H1 (cell line): ENCODE data around the gene CWC27. TPM values are rescaled to one million over a fixed set of nuclear protein-coding genes. Genes with fewer than 3 reads are reported as not detected.

ENCODE experiments used
- KDM4A ChIP-seq: IDR thresholded peaks from one replicate; pipeline ENCODE4 v1.7.1; 2012; ENCODE audit warnings: low read depth, mild to moderate bottlenecking, moderate library complexity, low read length, inconsistent platforms; ENCODE audit not compliant: severe bottlenecking
- NRF1 ChIP-seq: IDR thresholded peaks from 2 replicates; pipeline ENCODE4 v1.6.1; 2011; ENCODE audit warnings: mild to moderate bottlenecking, low read depth, low read length, improper control_type of control experiment
- RXRA ChIP-seq: IDR thresholded peaks from 2 replicates; pipeline ENCODE4 v1.6.1; 2011; ENCODE audit warnings: low read depth, mild to moderate bottlenecking, low read length, moderate library complexity; ENCODE audit not compliant: insufficient read depth
- TEAD4 ChIP-seq: IDR thresholded peaks from 2 replicates; pipeline ENCODE4 v1.6.1; 2012; ENCODE audit warnings: low read depth, low read length, inconsistent platforms, mixed read lengths
- YY1 ChIP-seq: IDR thresholded peaks from 2 replicates; pipeline ENCODE4 v1.6.1; 2011; ENCODE audit warnings: low read depth, mild to moderate bottlenecking, low read length
- polyA plus RNA-seq, 7 experiments: library from polyadenylated mRNA; depleted of rRNA in 3 of 7; stranded (reverse) in 5 of 7; unstranded in 2 of 7; fragments of >200 nt in 5 of 7; fragments of 200-250 nt in 2 of 7; gene quantifications; 1 replicate in 5 of 7; 2 replicates in 1 of 7; 4 replicates in 1 of 7; pipeline versions ENCODE4 v1.2.1 to v1.2.3, GENCODE V29; 2011 to 2013; ENCODE audit warnings: missing spikeins in 2 of 7, mixed read lengths in 2 of 7
- total RNA-seq: library from RNA; stranded (reverse); fragmentation: NEBNext Ultra II Directional; extraction: Animal tissue kit (Norgen Biotek cat#: 25700); gene quantifications from 2 replicates; pipeline ENCODE4 v1.2.1, GENCODE V29; 2021
- TF ChIP-seq, protein P1 (sequence below): fragments of 300-600 bp; sonication (generic); IDR thresholded peaks from 2 replicates; pipeline ENCODE4 v1.7.1; 2012; ENCODE audit warnings: low read length, moderate library complexity, mild to moderate bottlenecking, inconsistent platforms; ENCODE audit not compliant: insufficient replicate concordance
- TF ChIP-seq, protein P2 (sequence below): IDR thresholded peaks from 2 replicates; pipeline ENCODE4 v1.6.1; 2012; ENCODE audit warnings: inconsistent platforms

Gene CWC27
- total and polyA plus RNA-seq, 2 of the 8 experiments (the other 6 are each of a cell fraction or from before 2014, with no cell fraction given): 24.9 to 43.4 TPM

DNA sequence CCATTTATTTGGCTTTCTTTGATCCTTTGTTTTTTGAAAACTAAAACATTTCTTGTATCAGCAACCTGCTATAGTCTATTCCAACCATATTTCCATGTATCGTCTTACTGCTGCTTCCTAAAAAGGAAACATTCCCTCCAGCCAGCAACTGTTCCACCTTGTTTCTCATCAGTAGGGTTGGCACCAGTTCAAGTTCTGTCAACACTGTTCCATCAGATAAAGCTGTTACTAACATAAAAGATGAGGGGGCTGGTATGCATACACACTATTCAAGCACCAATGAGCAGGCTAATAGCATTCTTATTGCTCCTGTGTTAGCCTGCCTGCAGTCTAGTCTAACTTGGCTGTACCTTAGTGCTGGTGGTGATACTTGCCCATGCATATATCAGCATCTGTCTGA is 178.3 kb downstream of the CWC27 start (continued):
- TF ChIP-seq, protein P1, sequence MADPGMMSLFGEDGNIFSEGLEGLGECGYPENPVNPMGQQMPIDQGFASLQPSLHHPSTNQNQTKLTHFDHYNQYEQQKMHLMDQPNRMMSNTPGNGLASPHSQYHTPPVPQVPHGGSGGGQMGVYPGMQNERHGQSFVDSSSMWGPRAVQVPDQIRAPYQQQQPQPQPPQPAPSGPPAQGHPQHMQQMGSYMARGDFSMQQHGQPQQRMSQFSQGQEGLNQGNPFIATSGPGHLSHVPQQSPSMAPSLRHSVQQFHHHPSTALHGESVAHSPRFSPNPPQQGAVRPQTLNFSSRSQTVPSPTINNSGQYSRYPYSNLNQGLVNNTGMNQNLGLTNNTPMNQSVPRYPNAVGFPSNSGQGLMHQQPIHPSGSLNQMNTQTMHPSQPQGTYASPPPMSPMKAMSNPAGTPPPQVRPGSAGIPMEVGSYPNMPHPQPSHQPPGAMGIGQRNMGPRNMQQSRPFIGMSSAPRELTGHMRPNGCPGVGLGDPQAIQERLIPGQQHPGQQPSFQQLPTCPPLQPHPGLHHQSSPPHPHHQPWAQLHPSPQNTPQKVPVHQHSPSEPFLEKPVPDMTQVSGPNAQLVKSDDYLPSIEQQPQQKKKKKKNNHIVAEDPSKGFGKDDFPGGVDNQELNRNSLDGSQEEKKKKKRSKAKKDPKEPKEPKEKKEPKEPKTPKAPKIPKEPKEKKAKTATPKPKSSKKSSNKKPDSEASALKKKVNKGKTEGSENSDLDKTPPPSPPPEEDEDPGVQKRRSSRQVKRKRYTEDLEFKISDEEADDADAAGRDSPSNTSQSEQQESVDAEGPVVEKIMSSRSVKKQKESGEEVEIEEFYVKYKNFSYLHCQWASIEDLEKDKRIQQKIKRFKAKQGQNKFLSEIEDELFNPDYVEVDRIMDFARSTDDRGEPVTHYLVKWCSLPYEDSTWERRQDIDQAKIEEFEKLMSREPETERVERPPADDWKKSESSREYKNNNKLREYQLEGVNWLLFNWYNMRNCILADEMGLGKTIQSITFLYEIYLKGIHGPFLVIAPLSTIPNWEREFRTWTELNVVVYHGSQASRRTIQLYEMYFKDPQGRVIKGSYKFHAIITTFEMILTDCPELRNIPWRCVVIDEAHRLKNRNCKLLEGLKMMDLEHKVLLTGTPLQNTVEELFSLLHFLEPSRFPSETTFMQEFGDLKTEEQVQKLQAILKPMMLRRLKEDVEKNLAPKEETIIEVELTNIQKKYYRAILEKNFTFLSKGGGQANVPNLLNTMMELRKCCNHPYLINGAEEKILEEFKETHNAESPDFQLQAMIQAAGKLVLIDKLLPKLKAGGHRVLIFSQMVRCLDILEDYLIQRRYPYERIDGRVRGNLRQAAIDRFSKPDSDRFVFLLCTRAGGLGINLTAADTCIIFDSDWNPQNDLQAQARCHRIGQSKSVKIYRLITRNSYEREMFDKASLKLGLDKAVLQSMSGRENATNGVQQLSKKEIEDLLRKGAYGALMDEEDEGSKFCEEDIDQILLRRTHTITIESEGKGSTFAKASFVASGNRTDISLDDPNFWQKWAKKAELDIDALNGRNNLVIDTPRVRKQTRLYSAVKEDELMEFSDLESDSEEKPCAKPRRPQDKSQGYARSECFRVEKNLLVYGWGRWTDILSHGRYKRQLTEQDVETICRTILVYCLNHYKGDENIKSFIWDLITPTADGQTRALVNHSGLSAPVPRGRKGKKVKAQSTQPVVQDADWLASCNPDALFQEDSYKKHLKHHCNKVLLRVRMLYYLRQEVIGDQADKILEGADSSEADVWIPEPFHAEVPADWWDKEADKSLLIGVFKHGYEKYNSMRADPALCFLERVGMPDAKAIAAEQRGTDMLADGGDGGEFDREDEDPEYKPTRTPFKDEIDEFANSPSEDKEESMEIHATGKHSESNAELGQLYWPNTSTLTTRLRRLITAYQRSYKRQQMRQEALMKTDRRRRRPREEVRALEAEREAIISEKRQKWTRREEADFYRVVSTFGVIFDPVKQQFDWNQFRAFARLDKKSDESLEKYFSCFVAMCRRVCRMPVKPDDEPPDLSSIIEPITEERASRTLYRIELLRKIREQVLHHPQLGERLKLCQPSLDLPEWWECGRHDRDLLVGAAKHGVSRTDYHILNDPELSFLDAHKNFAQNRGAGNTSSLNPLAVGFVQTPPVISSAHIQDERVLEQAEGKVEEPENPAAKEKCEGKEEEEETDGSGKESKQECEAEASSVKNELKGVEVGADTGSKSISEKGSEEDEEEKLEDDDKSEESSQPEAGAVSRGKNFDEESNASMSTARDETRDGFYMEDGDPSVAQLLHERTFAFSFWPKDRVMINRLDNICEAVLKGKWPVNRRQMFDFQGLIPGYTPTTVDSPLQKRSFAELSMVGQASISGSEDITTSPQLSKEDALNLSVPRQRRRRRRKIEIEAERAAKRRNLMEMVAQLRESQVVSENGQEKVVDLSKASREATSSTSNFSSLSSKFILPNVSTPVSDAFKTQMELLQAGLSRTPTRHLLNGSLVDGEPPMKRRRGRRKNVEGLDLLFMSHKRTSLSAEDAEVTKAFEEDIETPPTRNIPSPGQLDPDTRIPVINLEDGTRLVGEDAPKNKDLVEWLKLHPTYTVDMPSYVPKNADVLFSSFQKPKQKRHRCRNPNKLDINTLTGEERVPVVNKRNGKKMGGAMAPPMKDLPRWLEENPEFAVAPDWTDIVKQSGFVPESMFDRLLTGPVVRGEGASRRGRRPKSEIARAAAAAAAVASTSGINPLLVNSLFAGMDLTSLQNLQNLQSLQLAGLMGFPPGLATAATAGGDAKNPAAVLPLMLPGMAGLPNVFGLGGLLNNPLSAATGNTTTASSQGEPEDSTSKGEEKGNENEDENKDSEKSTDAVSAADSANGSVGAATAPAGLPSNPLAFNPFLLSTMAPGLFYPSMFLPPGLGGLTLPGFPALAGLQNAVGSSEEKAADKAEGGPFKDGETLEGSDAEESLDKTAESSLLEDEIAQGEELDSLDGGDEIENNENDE: no peak
- TF ChIP-seq TEAD4 (no peak), KDM4A (no peak), YY1 (no peak), RXRA (no peak), NRF1 (no peak)
- TF ChIP-seq, protein P2, sequence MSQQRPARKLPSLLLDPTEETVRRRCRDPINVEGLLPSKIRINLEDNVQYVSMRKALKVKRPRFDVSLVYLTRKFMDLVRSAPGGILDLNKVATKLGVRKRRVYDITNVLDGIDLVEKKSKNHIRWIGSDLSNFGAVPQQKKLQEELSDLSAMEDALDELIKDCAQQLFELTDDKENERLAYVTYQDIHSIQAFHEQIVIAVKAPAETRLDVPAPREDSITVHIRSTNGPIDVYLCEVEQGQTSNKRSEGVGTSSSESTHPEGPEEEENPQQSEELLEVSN: no peak
